ENCODE results near the gene CTLA4.
A peak's percentile ranks its signal among the peaks of the same experiment; 100 is the strongest.

DNA sequence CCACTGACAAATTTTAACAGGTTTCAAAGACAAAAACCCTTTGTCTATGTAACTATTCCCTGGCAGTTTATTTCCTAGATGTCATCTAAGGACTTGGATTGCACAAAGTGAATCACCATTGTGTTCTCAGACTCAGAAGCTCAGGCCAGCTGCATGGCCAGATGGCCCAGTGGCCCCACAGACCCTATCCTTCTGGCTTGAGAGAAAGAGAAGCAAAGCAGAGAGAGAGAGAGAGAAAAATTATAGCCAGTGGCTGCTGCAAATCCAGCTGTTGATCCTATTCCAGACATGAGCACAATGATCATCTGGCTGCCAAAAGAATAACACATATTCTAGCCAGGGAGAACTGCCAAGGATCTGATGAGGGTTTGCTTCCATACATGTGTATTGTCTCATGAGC lies 25.8 kb downstream of the CTLA4 start:
- TF ChIP-seq EP300 (IDR thresholded peaks at IDR 0.05; ENCODE audit: low read depth) (no peak), POLR2AphosphoS5 (IDR thresholded peaks at IDR 0.05) (peak in 2 of 3 donors; percentile 24 to 51)
- TF ChIP-seq, protein P1, sequence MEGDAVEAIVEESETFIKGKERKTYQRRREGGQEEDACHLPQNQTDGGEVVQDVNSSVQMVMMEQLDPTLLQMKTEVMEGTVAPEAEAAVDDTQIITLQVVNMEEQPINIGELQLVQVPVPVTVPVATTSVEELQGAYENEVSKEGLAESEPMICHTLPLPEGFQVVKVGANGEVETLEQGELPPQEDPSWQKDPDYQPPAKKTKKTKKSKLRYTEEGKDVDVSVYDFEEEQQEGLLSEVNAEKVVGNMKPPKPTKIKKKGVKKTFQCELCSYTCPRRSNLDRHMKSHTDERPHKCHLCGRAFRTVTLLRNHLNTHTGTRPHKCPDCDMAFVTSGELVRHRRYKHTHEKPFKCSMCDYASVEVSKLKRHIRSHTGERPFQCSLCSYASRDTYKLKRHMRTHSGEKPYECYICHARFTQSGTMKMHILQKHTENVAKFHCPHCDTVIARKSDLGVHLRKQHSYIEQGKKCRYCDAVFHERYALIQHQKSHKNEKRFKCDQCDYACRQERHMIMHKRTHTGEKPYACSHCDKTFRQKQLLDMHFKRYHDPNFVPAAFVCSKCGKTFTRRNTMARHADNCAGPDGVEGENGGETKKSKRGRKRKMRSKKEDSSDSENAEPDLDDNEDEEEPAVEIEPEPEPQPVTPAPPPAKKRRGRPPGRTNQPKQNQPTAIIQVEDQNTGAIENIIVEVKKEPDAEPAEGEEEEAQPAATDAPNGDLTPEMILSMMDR (IDR thresholded peaks at IDR 0.05) = no peak
